ENCODE results near the gene KDM4C.
"Not testable (repeated sequence)": the region's sequence is repeated elsewhere in the genome, so short reads cannot be mapped to it uniquely, and the experiment has no call there.

The KDM4C gene

DNA sequence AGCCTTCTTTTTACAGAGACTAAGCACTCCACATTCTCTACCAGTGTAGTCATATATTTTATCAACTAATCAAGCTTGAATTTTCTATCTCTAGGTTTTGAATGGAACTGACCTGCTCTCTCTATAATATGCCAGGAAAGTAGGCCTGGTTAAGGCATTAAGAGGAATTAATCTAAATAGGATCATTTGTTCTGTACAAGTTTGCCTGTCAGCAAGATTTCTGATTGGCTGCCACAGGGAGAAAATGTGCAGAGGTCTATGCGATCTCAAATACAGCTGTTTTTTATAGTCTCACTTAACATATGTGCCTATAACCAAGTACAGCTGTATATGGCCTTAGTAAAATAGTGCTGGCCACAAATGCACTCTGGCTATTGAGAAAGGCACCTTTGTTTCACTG lies 418.8 kb downstream of the KDM4C start:
- DNase-seq: no peak

DNA sequence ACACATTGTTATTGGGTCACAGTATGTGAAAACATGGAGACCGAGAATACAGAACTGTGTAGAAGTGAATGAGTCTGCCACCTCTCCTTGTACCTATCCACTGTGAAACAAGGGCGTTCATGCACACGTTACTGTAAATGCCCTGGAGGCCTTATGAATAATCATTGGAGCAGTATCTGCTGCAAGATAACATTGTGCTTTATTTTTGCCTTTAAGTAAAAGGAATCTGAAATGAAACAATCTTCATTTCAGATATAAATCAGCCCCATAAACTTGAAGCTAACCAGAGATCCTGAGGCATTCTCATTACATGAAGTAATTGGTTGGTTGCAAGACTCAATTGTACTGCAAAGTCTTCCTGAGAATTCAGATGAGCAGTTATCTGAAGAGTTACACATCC lies 419.6 kb downstream of the KDM4C start:
- no peak for DNase-seq

DNA sequence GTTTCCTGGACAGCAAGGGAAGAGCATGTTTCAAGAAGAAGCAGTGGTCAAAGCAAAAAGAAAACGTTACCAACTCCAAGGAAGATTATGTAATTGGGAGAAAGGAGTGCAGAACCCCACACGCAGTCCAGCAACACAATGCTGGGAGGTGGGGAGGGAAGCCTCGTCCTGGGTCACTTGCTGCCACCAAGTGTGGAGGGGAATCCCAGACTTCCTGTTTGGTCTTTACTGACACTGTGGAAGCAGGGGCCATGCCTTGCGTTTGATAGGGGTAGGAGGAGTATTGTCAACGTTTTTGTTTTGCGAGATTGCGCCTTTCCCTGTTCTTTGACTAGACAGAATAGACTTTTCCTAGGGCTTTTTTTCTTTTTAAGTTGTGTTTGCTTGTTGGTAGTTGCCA lies 421.0 kb downstream of the KDM4C start:
- no peak for DNase-seq

DNA sequence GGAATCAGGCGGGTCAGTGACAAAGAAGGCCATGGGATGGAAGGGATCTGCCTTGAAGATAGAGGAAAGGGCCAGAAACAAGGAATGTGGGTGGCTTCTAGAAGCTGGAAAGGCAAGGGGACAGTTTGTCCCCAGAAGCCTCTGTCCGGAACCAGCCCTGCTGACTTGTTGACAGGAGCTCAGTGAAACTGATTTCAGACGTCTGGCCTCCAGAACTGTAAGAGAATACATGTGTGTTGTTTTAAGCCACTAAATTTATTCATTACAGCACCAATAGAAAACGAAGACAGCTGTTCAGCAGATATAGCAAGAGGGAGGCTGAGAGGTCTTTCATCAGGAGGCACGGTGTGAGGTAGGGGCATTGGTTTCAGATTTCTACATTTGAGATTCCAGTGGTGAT lies 422.5 kb downstream of the KDM4C start:
- no peak for DNase-seq

DNA sequence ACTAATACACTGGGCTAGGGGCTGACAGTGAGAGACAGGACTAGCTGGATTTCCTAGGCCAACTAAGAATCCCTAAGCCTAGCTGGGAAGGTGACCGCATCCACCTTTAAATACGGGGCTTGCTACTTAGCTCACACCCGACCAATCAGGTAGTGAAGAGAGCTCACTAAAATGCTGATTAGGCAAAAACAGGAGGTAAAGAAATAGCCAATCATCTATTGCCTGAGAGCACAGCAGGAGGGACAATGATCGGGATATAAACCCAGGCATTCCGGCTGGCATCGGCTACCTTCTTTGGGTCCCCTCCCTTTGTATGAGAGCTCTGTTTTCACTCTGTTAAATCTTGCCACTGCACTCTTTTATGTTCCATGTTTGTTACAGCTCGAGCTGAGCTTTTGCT lies 425.4 kb downstream of the KDM4C start:
- not testable (repeated sequence) for DNase-seq

DNA sequence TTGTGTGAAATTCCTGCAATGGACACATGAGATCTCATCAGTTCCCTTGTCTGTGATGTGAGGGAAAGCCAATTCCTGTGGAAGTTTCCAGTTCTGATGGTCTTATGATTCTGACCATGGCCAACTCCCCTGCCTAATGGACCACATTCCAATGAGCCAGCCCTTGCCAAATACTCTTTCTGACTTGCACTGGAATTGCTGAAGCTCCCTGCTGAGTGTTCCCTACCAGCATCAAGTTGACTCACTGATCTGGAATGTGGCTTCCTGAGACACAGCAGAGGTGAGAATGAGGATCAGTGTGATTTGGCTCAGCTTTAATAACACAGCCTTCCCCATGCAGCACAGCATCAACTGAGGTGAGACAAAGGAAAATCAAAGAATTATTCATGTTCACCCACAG lies 427.8 kb downstream of the KDM4C start:
- no peak for DNase-seq

DNA sequence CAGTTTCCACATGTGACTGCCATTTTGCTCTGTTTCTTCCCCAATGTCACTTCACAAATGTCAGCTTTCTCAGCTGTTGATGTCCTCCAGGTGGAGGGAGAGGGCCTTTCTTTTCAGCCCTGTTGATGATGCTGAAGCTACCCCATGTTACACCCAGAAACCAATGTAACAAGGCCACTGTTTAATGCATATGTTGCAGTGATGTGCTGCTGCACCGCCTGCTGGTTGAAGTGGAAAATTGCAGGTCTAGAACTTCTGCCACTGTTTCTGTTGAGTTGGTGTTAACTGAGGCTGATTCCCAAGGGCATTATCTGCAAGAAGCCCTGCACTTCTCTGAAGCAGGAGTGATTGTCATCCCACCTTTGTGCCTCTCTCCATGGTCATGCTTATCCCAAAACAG lies 428.4 kb downstream of the KDM4C start:
- DNase-seq: no peak

DNA sequence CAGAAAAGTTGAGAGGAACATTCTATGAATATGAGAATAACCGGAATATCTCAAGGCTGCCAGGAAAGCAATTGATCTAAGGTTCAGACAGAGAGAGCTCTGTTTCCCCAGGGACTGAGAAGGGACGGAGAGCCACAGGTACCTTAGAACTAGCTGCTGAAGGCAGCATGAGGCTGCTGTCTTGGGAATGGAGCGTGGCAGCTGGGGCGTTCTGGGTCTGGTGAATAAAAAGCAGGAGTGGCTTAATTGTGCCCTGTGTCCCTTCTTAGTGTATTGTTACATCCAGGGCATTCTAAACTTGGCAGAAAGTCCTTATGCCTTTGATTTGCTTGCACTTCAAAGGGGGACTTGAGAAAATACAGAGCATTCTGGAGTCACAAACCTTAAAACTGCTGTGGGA lies 434.5 kb downstream of the KDM4C start:
- no peak for DNase-seq

DNA sequence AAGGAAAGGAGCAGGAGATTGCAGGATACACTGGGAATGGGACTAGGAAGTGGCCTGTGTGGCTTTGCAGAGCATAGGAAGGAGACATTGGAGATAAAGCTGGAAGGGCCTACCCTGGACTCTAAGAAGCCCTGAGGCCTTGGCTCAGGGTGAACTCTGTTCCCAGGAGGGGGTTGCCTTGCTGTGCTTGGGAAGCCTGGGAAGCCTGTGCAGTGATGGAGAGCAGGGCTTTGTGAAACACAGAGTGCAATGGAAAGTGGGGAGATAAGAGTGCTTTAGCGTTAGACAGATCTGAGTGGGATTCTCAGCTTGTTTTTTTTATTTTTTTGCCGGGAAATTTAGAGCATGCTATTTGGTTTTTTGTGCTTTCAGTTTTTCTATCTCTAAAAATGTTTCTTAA lies 437.8 kb downstream of the KDM4C start:
- DNase-seq: no peak

DNA sequence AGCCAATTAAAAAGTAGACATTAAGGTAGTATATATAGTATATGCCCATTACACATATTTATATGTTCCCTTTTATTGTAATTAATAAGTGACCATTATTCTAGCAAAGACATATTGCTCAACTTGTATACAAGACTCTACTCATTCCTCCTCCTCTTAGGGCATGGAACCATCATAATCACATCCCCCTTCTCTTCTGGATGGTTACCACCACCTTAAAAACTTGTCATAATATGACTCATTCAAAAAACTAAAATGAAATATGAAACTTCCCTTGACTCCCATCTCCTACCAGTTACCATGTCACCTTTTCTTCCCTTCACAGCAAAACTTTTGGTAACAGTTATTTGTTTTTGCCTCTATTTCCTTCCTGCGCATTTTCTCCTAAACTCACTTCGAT lies 438.7 kb downstream of the KDM4C start:
- no peak for DNase-seq

DNA sequence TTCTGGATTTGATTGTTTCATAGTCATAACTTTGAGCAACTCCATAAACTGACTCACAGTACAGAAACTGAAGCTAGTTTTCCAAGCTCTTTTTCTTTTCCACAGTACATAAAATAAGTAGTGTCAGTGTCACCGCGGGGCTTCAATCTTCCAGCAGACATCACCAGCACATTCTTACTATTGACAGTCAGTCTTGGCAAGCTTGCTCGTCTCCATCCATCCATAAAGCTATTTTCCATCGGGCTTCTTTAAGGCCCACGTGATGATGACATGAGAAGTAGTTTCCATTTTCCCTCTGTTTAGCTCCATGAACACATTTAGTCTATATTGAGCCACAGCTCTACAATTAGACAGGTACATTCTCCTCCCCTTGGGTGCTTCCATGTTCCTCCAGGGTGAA lies 443.4 kb downstream of the KDM4C start:
- DNase-seq: no peak

DNA sequence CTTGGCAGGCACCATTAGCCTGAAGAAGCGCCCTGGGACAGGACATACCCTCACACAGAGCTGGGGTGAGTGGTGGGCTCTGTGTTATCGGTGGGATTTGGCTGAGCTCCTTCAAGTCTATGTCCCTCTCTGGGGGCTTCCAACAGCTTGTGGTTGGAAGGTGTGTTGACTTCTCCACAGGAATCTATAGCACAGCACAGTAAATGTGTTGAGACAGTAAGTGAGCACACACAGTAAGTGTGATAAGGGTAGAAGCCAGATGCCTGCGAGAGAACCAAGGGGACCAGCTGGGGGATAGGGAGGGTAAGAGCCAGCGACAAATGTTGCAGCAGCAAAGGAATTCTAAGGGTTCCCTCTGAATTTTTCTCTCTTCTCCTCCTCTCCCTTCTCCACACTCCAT lies 448.0 kb downstream of the KDM4C start:
- DNase-seq: no peak

DNA sequence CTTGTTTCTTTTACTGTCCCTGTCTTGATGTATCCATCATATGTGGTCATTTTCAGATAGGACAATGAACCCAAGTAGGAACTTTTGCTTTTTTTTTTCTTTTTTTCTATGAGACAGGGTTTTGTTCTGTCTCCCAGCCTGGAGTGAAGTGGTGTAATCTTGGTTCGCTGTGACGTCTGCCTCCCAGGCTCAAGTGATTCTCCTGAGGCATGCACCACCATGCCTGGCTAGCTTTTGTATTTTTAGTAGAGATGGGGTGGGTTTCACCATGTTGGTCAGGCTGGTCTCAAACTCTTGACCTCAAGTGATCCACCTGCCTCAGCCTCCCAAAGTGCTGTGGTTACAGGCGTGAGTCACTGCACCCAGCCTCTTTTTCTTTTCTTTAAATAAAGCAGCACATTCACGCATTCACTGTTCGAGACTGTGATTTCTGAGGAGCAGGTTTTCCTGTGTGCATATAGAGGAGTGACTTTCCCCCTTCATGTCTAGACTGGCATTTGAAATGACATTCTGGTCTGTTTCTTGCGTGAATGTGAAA lies 448.5 kb downstream of the KDM4C start:
- DNase-seq: no peak

DNA sequence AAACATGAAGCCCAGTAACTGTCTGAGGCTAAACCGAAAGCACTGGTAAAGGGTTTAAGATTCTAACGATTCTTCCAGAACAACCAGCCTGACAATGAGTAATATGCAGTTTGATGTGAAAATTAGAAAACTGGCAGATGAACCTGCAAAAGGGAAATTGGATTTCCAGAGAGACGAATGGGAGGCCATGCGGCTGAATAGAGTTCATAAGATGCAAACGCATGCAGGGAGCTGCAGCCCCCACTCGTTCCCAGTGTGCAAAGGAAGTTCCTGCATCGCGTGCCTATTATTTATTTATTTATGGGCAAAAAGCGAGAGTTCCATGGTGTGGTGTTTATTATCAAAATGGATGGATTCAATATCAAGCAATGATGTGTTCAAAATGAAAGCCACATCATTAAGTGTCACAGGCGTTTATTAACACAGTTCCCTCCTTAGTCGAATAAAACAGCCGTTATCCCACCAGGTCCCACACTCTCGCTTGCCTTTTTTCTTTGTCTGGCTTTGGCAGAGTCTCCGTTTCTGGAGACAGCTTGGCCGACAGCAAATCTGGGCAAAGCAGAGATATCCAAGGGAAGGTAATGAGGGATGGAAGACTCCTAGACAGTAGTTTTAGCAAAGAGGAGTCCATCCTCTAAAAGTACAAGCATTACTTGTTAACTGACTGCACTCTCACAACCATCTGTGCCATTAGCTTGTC lies 451.4 kb downstream of the KDM4C start:
- DNase-seq: no peak

DNA sequence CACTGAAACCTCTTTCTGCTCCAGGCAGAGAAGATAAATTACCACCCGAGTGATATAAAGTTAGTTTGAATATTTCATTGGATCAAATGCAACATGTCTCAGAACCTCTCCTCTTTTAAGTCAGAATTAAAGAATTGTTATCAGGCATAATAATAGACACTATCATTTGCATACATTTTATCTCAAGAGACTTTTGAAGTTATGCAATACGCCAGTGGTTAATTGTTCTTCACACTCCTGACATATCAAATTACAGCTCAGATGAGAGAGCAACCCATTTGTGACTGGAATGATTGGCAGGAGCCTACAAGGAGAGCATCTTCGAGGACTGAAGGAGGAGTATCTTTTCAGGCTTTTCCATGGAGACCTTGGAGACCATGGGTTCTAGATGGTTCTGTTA lies 452.2 kb downstream of the KDM4C start:
- DNase-seq: no peak

DNA sequence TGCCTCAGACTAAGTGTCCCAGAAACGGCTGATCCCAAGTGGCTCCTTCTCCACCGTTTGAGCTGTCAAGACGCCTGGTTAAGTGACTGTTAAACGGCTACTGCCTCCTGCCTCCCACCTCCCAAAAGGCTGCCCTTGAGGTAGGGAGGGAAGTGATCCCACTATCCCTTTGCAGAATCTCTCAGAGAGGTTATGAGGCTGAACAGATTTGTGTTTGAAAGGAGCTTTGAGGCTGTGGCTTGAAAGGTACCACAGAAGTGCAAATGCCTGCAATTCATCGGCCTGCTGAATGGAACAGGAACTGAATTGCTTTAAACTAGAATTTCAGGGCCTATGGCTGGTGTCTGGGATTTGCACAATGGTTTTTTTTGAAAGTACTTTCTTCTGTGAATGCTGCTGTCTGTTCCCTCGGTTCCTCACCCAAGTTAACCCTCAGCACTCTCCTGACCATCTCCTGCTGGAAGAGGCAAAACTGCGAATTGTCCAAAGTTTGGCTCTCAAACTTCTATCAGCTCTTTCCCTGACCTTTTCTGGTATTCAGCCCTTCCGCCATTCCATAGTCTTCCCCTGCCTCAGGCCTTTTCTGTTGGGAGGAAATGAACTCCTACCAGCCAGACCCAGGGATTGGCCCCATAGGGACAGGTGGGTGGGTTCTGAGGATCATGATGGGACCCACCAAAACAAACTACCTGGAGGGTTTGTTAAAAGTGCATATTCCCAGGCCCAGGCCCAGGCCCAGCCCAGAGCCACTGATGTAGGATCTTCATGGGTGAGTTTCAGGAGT lies 453.3 kb downstream of the KDM4C start:
- no peak for DNase-seq

DNA sequence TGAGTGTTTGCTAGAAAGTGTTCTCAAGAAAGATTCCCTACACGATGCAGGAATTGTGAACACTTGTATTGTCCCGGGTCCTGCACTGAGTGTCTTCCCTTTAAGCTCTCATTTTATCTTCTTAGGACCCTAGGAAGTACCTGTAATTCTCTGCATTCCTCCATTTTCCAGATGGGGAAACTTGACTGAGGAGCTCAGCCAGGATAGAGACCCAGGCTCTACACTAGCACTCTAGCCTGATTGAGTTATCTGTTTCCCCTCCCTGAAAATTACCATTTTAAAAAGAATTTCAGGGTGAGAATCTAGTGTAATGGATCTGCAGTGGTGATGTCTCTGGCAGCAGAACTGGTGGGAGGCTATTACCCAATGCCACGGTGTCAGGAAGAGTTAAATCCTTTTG lies 453.9 kb downstream of the KDM4C start:
- DNase-seq: no peak

DNA sequence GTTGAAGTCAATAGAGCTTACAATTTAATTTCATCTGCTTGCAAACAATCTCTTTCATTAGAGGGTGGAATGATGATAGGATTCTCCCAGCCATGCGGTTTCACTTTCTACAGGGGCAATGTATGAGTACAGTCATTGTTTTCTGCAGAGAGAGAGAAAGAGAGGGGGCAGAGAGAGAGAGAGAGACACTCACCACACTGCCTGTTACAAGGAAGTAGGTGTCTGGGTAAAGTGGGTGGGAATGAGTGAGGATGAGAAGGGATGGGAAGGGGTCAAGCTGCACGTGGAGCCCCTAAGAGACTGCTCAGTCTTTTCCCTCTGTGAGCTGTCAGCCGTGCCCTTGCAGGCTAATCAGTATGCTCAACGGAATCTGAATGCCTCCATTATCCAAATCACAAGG lies 454.3 kb downstream of the KDM4C start:
- DNase-seq: no peak

DNA sequence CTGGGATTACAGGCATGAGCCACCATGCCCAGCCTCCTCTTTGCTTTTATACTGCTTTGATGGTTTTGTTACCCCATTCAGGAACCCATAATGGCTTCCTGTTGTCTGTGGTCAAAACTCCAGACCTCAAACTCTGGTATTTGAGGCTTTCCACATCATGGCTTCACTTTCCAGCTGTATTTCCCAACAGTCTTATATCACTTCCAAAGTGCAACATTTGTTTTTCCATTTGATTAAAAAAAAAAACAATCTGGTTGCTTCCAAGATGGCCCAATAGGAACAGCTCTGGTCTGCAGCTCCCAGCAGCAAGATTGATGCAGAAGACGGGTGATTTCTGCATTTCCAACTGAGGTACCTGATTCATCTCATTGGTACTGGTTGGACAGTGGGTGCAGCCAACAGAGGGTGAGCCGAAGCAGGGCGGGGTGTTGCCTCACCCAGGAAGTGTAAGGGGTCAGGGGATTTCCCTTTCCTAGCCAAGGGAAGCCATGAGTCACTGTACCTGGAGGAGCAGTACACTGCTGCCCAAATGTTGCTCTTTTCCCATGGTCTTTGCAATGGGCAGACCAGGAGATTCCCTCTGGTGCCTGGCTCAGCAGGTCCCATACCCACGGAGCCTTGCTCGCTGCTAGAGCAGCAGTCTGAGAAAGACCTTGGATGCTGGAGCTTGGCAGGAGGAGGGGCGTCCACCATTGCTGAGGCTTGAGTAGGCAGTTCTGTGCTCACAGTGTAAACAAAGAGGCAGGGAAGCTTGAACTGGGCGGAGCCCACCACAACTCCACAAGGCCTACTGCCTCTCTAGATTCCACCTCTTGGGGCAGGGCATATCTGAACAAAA lies 458.4 kb downstream of the KDM4C start:
- no peak for DNase-seq

DNA sequence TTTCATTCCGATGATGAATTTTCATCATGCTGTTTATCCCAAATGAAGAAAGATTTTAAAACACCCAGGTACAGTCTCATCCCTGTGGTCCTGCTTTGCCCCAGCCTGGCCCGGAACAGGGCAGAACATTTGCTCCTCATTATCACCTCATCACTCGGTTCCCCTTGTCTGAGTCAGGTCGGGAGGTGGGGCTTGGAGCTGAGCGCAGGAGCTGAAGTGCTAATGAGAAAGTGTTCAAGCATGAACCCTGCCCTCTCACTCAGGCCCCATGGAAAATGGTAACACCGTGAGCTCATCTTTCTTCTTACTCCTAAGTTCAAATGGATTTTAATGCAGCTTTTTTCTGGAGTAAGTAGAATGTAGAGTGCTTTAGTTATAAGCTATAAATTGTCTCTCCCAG lies 466.2 kb downstream of the KDM4C start:
- DNase-seq: no peak
